Adrenal gland (tissue), 12 donors: ENCODE measurements around the gene ABCA1. TPM values are rescaled to one million over a fixed set of nuclear protein-coding genes. Genes with fewer than 3 reads are reported as not detected.

ENCODE experiments used
- DNase-seq, 7 donors: peaks; one replicate each; pipeline ENCODE4 v3.0.0-alpha.2; 2019 to 2020
- H3K27ac ChIP-seq, 5 donors: fragments of 200-600 bp; sonication (generic) in 4 of 5; 1 replicate in 3 of 5; 2 replicates in 2 of 5; pipeline versions ENCODE4 v1.5.1 to v1.8.0; 2016 to 2020; ENCODE audit warnings: mild to moderate bottlenecking in 1 of 5
- H3K27me3 ChIP-seq: fragments of 200-600 bp; 2 replicates; pipeline ENCODE4 v1.8.0; 2021
- H3K36me3 ChIP-seq, 2 donors: fragments of 200-600 bp; replicated peaks in 1 of 2; 1 replicate in 1 of 2; 2 replicates in 1 of 2; pipeline versions ENCODE4 v1.5.1 to v1.8.0; 2018 to 2022
- H3K4me1 ChIP-seq, 2 donors: fragments of 200-600 bp; replicated peaks in 1 of 2; 1 replicate in 1 of 2; 2 replicates in 1 of 2; pipeline versions ENCODE4 v1.5.1 to v1.8.0; 2018 to 2021
- H3K4me3 ChIP-seq, 4 donors: fragments of 200-600 bp; sonication (generic) in 3 of 4; one replicate each; pipeline ENCODE4 v1.5.1; 2016 to 2018
- H3K9me3 ChIP-seq, 3 donors: fragments of 200-600 bp; sonication (generic) in 1 of 3; replicated peaks in 1 of 3; 1 replicate in 2 of 3; 2 replicates in 1 of 3; pipeline versions ENCODE4 v1.5.1 to v1.8.0; 2016 to 2021
- POLR2A ChIP-seq, 2 donors: fragments of 450-650 bp; IDR thresholded peaks; one replicate each; pipeline ENCODE4 v1.6.1; 2017; ENCODE audit warnings: antibody characterized with exemption in 2 of 2, mild to moderate bottlenecking in 2 of 2, moderate library complexity in 1 of 2
- whole genome bisulfite sequencing, 4 donors: extraction: QIAGEN DNeasy Blood & Tissue Kit in 2 of 4; methylation state at CpG; one replicate each; pipeline versions ENCODE4 v1.1.5 to v1.1.7; 2013 to 2017; 5-methylcytosine and 5-hydroxymethylcytosine counted together
- intact Hi-C, 2 donors: fragments of 100-400 bp; cut with DNase I; formaldehyde crosslinking; loops; one replicate each; pipeline versions ENCODE4 v1.14.1 to v1.15.0; 2022 to 2023
- polyA plus RNA-seq, 3 donors: library from polyadenylated mRNA; stranded (reverse); fragments of 200-250 nt in 2 of 3; fragments of 350-450 nt in 1 of 3; fragmentation: Illumina TruSeq in 1 of 3; extraction: RNeasy Lipid Tissue Mini Kit (QIAGEN cat#74804) in 1 of 3; gene quantifications; one replicate each; pipeline ENCODE4 v1.2.3, GENCODE V29; 2013 to 2014
- total RNA-seq, 9 donors: library from RNA; depleted of rRNA in 4 of 9; stranded (reverse); fragments of >200 nt in 4 of 9; fragments of 120-200 nt in 1 of 9; fragmentation: NEBNext Ultra II Directional in 1 of 9; extraction: Animal tissue kit (Norgen Biotek cat#: 25700) in 1 of 9; gene quantifications; one replicate each; pipeline versions ENCODE4 v1.1.0 to v1.2.4, GENCODE V29; 2013 to 2023
- TF ChIP-seq, protein P1 (sequence below), 6 experiments: fragments of 450-650 bp in 4 of 6; fragments of 200-600 bp in 2 of 6; sonication (generic) in 1 of 6; IDR thresholded peaks; 1 replicate in 5 of 6; 2 replicates in 1 of 6; pipeline versions ENCODE4 v1.5.1 to v1.8.0; 2016 to 2021; ENCODE audit warnings: antibody characterized with exemption in 6 of 6, mild to moderate bottlenecking in 2 of 6, moderate library complexity in 1 of 6
- donor health status: healthy with polysubstance abuse.
- donor health status: Bipolar disorder and iron deficiency.
- donor health status: DM: yes; HTN: yes; CAD: no.
- donor health status: DM: no; HTN: no; CAD: no.
- donor health status: DM: no; HTN: no; CAD: no.
- donor health status: DM: yes; HTN: yes; CAD: no.

Gene ABCA1
- total and polyA plus RNA-seq, 12 donors, result 26.8 to 446 (median 134) TPM

DNA sequence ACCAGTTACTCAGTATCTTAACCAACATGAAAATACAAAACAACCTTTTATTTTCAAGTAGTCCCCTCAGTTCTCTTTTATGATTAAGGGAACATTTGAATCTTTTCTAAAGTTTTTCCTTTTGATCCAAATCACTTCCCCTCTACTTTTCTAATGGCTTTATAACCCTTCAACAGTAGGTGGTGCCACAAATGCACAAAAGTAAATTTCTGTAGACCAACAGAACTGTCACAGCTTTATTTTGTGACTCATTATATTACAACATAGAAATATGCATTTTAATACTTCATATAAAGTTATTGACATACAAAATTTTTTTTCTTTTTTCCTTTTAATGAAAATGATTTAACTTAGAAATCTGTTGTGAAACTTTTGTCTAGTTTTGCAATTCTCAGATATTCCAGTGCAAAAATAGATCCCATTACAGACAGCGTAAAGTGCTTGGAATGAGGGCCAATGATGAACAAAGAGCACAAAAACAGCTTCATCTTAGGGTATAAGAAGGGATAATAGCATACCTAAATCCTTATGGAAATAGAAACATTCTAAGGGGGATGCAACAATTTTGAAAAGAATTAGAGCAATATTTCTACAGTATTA lies 147.1 kb downstream of the ABCA1 start:
- 39 to 75% (median 58%) methylated on average over 1 of the region's 1 CpG for WGBS, 4 donors
- no peaks in the 10 kb centered on the region for H3K9me3 ChIP-seq
- peak overlapping the region in 1 of 4 donors; percentile 10 for H3K4me3 ChIP-seq
- TF ChIP-seq POLR2A (IDR thresholded peaks at IDR 0.05), result no peak
- TF ChIP-seq, protein P1, sequence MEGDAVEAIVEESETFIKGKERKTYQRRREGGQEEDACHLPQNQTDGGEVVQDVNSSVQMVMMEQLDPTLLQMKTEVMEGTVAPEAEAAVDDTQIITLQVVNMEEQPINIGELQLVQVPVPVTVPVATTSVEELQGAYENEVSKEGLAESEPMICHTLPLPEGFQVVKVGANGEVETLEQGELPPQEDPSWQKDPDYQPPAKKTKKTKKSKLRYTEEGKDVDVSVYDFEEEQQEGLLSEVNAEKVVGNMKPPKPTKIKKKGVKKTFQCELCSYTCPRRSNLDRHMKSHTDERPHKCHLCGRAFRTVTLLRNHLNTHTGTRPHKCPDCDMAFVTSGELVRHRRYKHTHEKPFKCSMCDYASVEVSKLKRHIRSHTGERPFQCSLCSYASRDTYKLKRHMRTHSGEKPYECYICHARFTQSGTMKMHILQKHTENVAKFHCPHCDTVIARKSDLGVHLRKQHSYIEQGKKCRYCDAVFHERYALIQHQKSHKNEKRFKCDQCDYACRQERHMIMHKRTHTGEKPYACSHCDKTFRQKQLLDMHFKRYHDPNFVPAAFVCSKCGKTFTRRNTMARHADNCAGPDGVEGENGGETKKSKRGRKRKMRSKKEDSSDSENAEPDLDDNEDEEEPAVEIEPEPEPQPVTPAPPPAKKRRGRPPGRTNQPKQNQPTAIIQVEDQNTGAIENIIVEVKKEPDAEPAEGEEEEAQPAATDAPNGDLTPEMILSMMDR (IDR thresholded peaks at IDR 0.05), result peak; percentile 16 to 59 (median 48)
- intact Hi-C loops, result no loop called here
- peaks cover 23 to 55% of the 10 kb centered on the region in 2 donors for H3K4me1 ChIP-seq
- no peaks in the 10 kb centered on the region for H3K27me3 ChIP-seq
- peak in 1 of 7 donors; percentile 27 for DNase-seq
- peak overlapping the region in 3 of 5 donors; percentile 7 to 71 (median 62) for H3K27ac ChIP-seq
- peaks cover 0 to 31% of the 10 kb centered on the region in 2 donors for H3K36me3 ChIP-seq

DNA sequence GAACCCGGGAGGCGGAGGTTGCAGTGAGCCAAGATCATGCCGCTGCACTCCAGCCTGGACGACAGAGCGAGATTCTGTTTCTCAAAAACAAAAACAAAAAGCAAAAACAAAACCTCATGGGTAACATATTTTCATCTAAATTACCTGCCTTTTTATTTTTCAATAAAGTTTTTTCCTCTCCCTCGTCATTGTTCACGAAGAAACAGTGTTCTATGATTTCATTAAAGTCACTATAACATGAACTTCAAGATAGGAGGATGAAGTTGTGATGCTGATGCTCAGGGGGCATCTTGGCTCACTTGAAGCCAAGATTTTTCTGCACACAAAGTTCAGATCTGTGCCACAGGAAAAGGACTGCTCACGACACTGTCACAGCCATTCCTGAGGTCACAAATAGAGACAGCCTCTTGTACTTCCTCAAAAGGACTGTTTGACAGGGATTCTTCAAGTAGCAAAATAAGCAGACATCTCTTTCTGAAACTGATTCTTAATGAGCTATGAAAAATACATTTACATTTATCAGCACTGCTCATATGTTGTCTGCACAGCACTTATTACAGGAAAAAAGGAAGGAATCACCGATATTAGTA lies 147.9 kb downstream of the ABCA1 start:
- Histone ChIP-seq H3K27me3 (no peaks in the 10 kb centered on the region), H3K4me3 (no peak overlapping the region), H3K4me1 (peaks cover 23 to 63% of the 10 kb centered on the region in 2 donors), H3K27ac (peak overlapping the region in 3 of 5 donors; percentile 7 to 82 (median 71)), H3K36me3 (peaks cover 0 to 22% of the 10 kb centered on the region in 2 donors), H3K9me3 (no peaks in the 10 kb centered on the region)
- DNase-seq, result peak in 1 of 7 donors; percentile 21
- TF ChIP-seq POLR2A (IDR thresholded peaks at IDR 0.05), result no peak
- TF ChIP-seq, protein P1 (IDR thresholded peaks at IDR 0.05), result no peak
- 70 to 77% (median 77%) methylated on average over 9 of the region's 9 CpGs for WGBS, 4 donors
- intact Hi-C loops, result no loop called here

- 84 to 98% (median 85%) methylated on average over 1 of the region's 1 CpG for WGBS, 4 donors
- H3K4me1 ChIP-seq, result peaks cover 20 to 70% of the 10 kb centered on the region in 2 donors
- peaks cover 0 to 15% of the 10 kb centered on the region in 2 donors for H3K36me3 ChIP-seq
- no peaks in the 10 kb centered on the region for H3K9me3 ChIP-seq
- H3K27ac ChIP-seq, result peak overlapping the region in 2 of 5 donors; percentile 71 to 82
- intact Hi-C loops, result no loop called here
- DNase-seq, result no peak
- TF ChIP-seq POLR2A (IDR thresholded peaks at IDR 0.05), result no peak
- TF ChIP-seq, protein P1 (IDR thresholded peaks at IDR 0.05), result no peak
- H3K4me3 ChIP-seq, result no peak overlapping the region
- H3K27me3 ChIP-seq, result no peaks in the 10 kb centered on the region
These were observed 148.6 kb downstream of the ABCA1 start for GRCh38 chr9:104779334-104779733.

DNA sequence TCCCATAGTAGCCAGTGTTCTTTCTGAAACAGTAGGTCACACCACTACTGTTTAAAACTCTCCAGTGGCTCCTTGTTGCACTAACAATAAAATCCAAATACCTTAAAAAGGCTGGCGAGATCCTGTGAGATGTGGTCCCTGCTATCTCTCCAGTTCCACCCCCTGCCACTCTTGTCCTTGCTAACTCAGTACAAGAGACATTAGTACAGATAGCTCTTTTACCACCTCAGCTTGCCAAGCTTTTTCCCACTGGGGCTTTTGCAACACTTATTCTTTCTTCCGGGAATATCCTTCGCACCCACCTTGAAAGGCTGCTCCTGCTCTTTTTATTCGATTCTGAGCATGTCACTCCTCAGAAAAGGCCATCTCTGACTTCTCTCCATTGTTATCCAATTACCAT lies 149.2 kb downstream of the ABCA1 start:
- H3K4me1 ChIP-seq, result peaks cover 16 to 70% of the 10 kb centered on the region in 2 donors
- peaks cover 0 to 10% of the 10 kb centered on the region in 2 donors for H3K36me3 ChIP-seq
- intact Hi-C loops, result no loop called here
- peak overlapping the region in 4 of 5 donors; percentile 14 to 82 (median 18) for H3K27ac ChIP-seq
- DNase-seq, result no peak
- no peaks in the 10 kb centered on the region for H3K9me3 ChIP-seq
- no peak overlapping the region for H3K4me3 ChIP-seq
- H3K27me3 ChIP-seq, result no peaks in the 10 kb centered on the region
- TF ChIP-seq POLR2A (IDR thresholded peaks at IDR 0.05), result no peak
- TF ChIP-seq, protein P1 (IDR thresholded peaks at IDR 0.05), result no peak
- WGBS, 4 donors, result 77 to 90% (median 88%) methylated on average over 4 of the region's 4 CpGs
